ENCODE data around the gene TMPRSS6.
A peak's percentile ranks its signal among the peaks of the same experiment; 100 is the strongest.

TMPRSS6 gene

GRCh38 chr22:37112084-37112728, 2.7 kb upstream of the TMPRSS6 start:
- DNase-seq, result no peak

DNA sequence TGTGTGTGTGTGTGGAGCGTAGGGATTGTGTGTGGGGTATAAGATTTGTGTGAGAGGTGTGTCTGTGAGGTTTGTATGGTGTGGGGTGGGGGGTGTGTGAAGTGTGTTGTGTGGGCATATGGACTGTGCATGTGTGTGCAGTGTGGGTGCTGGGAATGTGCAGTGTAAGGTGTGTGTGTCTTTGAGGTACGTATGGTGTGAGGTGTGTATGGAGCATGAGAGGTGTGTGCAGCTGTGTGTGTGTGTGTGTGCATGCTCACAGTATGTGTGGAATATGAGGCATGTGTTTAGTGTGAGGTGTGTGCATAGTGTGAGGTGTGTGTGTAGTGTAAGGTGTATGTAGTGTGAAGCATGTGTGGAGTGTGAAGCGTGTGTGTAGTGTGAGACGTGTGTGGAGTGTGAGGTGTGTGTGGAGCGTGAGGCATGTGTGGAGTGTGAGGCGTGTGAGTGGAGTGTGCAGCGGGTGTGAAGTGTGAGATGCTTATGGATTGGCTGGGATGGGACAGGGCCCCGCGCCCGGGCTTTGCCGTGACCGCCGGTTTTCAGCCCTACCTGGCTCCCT, 1.7 kb upstream of the TMPRSS6 start:
- no peak for DNase-seq

- no peak for DNase-seq
Observed at GRCh38 chr22:37107816-37108621, 1.5 kb downstream of the TMPRSS6 start.

GRCh38 chr22:37105990-37106389, 3.5 kb downstream of the TMPRSS6 start:
- no peak for DNase-seq

DNA sequence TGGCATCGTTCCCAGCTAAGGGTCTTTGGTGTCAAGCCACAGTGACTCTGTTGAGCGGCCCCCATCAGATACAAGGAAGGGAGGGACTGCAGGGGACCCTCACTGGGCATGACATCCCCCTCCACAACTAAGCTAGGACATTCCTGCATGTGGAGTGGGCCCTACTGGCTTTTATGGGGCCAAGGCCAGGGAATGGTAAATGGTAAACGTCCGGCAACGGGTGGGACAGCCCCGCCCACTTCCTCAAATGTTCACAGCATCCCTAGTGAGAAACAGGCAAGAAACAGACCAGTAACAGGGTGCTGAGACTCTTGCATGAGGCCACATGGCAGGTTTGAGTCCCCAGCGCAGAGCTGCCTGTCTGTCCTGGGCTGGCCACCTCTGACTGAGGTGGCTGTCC, 4.4 kb downstream of the TMPRSS6 start:
- DNase-seq, result no peak

- DNase-seq, result no peak
Observed at GRCh38 chr22:37103656-37104452, 5.7 kb downstream of the TMPRSS6 start.

DNA sequence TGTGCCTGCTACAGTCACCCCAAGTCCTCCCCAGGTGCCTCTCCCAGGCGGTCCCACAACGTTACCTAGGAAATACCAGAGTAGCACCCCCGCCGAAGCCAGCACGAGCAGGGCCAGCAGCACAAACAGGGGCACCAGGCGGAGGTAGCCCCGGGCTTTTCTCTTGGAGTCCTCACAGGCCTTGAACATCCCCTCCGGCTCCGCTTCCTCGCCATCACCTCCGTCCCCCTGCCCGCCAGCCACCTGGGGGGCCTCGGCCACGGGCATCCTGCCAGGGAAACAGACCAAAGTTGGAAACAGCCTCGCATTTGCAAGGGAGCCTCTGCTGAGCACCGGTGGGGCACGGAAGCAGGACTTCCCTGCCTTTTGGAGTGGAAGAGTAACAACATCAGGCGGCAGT, 6.4 kb downstream of the TMPRSS6 start:
- no peak for DNase-seq

- no peak for DNase-seq
Observed at GRCh38 chr22:37101311-37102066, 8.0 kb downstream of the TMPRSS6 start.

DNA sequence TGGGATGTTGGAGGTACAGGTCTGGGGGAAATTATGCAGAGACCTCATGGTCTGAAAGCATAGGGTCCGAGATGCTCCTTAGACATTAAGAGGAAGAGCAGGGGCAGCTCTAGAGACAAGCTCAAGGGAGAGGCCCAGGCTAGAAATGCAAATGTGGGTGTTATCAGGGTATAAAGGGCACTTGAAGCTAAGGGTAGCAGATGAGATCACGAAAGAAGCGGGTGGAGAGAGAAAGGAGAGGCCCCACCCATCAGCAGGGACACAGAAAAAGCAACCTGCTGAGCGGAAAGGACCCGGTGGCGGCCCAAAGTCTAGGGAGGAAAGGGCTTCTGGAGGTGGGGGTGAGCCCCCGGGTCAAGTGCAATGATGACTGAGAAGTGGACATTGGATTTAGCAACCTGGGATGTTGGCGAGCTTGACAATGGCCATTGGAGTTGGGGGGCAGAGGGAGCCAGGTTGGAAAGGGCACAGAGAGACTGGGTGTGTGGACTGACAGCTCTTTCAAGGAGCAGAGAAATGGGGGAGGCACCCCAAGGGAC, 8.9 kb downstream of the TMPRSS6 start:
- DNase-seq, result peak; percentile 57

DNA sequence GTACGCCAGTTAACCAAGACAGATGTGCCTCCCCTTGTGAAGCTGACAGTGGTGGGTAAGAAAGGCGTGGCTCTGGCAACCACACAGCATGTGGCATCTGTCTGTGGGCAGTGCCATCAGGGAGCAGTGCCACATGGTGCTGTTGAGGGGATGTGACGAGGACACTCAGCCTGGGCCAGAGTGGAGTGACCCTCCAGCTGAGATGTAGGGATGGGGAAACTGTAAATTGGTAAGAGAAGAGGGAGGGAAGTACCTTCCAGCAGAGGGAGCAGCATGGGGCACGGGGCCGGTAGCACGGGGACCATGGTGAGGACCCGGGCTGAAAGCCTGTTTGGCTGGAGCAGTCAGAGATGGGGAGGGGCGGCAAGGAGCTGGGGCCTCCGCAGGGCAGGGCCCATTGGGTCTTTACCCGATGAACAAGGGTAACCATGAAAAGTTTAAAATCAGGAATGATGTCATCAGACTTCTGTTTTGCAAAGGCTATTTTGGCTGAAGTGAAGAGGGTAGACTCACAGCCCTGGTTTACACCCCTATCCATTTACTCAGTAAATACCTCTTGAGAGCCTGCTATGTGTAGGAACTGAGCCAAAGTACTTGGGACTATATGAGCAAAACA, 10.4 kb downstream of the TMPRSS6 start:
- DNase-seq, result no peak

GRCh38 chr22:37097346-37097745, 12.2 kb downstream of the TMPRSS6 start:
- no peak for DNase-seq

- no peak for DNase-seq
Observed at GRCh38 chr22:37095113-37095512, 14.4 kb downstream of the TMPRSS6 start.

DNA sequence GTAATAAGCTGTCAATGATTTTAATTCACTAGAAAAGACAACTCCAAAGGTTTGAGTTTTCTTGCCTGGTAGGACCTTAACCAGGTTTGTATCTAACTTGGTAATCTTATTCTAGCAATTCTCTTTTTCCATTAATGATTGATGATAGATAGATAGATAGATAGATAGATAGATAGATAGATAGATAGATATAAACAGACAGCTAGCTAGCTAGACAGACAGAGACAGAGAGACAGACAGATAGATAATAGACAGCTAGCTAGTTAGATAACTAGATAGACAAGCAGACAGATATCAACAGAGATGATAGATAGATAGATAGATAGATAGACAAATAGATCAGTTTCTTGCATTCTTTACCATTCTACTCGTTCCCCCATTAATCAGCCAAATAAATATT, 15.3 kb downstream of the TMPRSS6 start:
- DNase-seq, result no peak

- no peak for DNase-seq
Observed at GRCh38 chr22:37092997-37093396, 16.5 kb downstream of the TMPRSS6 start.

DNA sequence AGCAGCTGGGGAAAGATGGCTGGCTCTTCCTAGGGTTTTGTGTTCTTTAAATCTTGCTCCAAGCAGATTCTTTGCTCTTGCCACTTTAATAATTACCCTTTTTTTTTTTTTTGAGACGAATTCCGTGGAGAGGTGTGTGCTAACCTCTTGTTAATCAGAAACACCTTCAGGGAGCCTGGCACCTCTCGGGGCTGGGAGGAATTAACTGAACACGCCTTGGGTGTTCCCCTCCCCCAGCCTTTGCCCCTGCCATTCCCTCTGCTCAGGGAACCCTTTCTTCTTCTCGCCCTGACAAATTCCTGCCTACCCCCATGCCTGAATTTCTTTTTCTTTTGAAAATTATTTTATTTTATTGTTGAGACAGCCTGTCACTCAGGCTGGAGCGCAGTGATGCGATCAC, 17.5 kb downstream of the TMPRSS6 start:
- DNase-seq, result no peak

- DNase-seq, result no peak
Observed at GRCh38 chr22:37090920-37091695, 18.4 kb downstream of the TMPRSS6 start.

- DNase-seq, result no peak
Observed at GRCh38 chr22:37089434-37089833, 20.1 kb downstream of the TMPRSS6 start.

- DNase-seq, result no peak
Observed at GRCh38 chr22:37088750-37089408, 20.6 kb downstream of the TMPRSS6 start.

GRCh38 chr22:37088108-37088605, 21.4 kb downstream of the TMPRSS6 start:
- DNase-seq, result peak; percentile 23

DNA sequence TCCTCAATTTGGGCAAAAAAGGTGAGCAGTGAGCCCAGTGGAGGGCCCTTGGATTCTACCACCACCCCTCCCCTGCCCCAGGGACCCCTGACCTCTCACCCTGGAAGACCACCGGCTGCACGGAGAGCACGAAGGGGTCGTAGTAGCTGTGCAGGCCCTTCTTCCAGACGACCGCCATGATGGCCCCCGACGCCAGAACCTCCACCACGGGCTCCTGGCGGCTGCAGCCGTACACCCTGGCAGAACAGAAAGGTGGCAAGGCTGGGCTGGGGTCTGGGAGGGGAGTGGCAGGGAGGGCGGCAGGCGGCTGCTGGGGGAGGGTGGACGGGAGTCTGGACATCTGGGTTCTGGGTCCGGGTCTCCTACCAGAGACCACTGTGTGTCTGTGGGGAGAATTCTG, 23.3 kb downstream of the TMPRSS6 start:
- DNase-seq, result no peak
